ENCODE data around the gene NRP1. TPM values are rescaled to one million over a fixed set of nuclear protein-coding genes. Genes with fewer than 3 reads are reported as not detected.

The NRP1 gene
- total RNA-seq, 1 experiment from 2014 or later: 3.0 TPM

DNA sequence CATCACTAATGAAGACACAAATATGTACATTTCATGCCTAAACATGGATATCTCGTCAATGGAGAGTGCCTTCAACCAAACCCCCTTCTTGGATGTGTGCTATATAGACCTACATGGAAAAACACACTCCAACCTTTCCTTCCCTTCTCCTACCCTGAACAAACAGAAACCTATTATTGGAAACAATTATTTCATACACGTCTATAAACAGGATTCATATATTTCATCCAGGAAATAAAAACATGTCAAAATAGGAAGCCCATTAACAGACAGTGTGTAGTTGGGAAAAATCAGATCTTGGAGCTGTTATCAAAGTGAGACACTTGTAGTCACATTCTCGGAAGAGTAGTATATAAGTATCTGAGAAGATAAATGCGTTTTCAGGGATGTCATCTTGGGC, 81.1 kb downstream of the NRP1 start (continued):
- TF ChIP-seq, protein P1, sequence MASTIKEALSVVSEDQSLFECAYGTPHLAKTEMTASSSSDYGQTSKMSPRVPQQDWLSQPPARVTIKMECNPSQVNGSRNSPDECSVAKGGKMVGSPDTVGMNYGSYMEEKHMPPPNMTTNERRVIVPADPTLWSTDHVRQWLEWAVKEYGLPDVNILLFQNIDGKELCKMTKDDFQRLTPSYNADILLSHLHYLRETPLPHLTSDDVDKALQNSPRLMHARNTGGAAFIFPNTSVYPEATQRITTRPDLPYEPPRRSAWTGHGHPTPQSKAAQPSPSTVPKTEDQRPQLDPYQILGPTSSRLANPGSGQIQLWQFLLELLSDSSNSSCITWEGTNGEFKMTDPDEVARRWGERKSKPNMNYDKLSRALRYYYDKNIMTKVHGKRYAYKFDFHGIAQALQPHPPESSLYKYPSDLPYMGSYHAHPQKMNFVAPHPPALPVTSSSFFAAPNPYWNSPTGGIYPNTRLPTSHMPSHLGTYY (CRISPR knock-in tag; IDR thresholded peaks at IDR 0.05): no peak
- TF ChIP-seq, protein P2, sequence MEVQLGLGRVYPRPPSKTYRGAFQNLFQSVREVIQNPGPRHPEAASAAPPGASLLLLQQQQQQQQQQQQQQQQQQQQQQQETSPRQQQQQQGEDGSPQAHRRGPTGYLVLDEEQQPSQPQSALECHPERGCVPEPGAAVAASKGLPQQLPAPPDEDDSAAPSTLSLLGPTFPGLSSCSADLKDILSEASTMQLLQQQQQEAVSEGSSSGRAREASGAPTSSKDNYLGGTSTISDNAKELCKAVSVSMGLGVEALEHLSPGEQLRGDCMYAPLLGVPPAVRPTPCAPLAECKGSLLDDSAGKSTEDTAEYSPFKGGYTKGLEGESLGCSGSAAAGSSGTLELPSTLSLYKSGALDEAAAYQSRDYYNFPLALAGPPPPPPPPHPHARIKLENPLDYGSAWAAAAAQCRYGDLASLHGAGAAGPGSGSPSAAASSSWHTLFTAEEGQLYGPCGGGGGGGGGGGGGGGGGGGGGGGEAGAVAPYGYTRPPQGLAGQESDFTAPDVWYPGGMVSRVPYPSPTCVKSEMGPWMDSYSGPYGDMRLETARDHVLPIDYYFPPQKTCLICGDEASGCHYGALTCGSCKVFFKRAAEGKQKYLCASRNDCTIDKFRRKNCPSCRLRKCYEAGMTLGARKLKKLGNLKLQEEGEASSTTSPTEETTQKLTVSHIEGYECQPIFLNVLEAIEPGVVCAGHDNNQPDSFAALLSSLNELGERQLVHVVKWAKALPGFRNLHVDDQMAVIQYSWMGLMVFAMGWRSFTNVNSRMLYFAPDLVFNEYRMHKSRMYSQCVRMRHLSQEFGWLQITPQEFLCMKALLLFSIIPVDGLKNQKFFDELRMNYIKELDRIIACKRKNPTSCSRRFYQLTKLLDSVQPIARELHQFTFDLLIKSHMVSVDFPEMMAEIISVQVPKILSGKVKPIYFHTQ (CRISPR knock-in tag; IDR thresholded peaks at IDR 0.05): no peak
- TF ChIP-seq, protein P3, sequence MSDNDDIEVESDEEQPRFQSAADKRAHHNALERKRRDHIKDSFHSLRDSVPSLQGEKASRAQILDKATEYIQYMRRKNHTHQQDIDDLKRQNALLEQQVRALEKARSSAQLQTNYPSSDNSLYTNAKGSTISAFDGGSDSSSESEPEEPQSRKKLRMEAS (CRISPR knock-in tag; IDR thresholded peaks at IDR 0.05): no peak
- TF ChIP-seq IRF2 (CRISPR knock-in tag; IDR thresholded peaks at IDR 0.05; ENCODE audit: borderline replicate concordance, low read depth): no peak

DNA sequence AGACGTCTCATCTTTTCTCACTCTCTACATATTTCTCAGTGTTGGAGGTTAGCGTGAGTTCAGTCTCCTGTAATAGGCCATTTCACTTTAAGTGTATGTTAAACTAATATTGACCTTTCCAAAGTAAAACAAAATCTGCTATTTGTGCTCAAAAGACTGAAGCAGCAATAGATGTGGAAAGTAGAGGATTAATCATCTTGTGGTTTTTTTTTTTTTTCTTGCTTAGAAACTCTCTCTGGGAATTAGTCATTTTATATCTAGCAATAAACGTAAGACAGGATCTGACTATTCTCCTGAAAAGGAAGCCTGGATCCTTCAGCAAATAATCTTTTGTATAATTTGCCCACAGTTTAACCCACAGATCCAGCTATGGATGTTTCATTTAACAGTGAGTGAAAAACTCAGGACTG, 81.7 kb downstream of the NRP1 start:
- Mint-ChIP-seq H3K27me3 (ENCODE audit: low read depth) (no peaks in the 10 kb centered on the region), H3K4me1 (peaks cover 23% of the 10 kb centered on the region), H3K9me3 (peaks cover 11% of the 10 kb centered on the region), H3K27ac (no peak overlapping the region), H3K36me3 (no peaks in the 10 kb centered on the region), H3K4me3 (no peak overlapping the region)
- ATAC-seq (no peak), DNase-seq (ENCODE audit: low spot score) (no peak)
- ChIA-PET POLR2A (no interaction called here), CTCF (no interaction called here)
- TF ChIP-seq NR2C2 (CRISPR knock-in tag; IDR thresholded peaks at IDR 0.05) (no peak), TEAD1 (CRISPR knock-in tag; IDR thresholded peaks at IDR 0.05) (no peak), CREB1 (CRISPR knock-in tag; IDR thresholded peaks at IDR 0.05) (no peak), RELA (CRISPR knock-in tag; IDR thresholded peaks at IDR 0.05; ENCODE audit: borderline replicate concordance) (no peak), ZBTB21 (CRISPR knock-in tag; IDR thresholded peaks at IDR 0.05; ENCODE audit: borderline replicate concordance) (no peak), ZNF671 (CRISPR knock-in tag; IDR thresholded peaks at IDR 0.05) (no peak), PRRX2 (CRISPR knock-in tag; IDR thresholded peaks at IDR 0.05) (no peak)

DNA sequence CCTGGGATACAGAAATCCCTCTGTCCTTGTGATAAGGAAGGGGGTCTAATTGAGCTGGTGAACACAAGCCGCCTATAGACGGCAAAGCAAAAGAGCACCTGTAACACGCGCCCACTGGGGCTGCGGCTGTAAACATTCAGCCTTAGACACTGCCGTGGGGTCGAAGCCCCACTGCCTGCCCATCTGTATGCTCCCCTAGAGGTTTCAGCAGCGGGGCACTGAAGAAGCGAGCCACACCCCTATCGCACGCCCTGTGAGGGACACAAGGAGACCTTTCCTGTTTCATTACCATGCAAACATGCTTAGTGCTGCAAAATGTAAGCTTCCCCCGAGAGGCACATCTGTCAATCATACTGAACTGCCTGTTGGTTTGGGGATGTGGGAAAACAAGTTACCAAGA, 82.1 kb downstream of the NRP1 start:
- ATAC-seq (no peak), DNase-seq (ENCODE audit: low spot score) (no peak)
- peaks cover 11% of the 10 kb centered on the region for H3K9me3 Mint-ChIP-seq
- H3K4me3 Mint-ChIP-seq: no peak overlapping the region
- ChIA-PET CTCF (no interaction called here), POLR2A (no interaction called here)
- no peak overlapping the region for H3K27ac Mint-ChIP-seq
- H3K36me3 Mint-ChIP-seq: no peaks in the 10 kb centered on the region
- peaks cover 23% of the 10 kb centered on the region for H3K4me1 Mint-ChIP-seq
- H3K27me3 Mint-ChIP-seq (ENCODE audit: low read depth): no peaks in the 10 kb centered on the region
- TF ChIP-seq ZNF232 (CRISPR knock-in tag; IDR thresholded peaks at IDR 0.05) (no peak), MXD4 (CRISPR knock-in tag; IDR thresholded peaks at IDR 0.05; ENCODE audit: borderline replicate concordance) (no peak), ZNF396 (CRISPR knock-in tag; IDR thresholded peaks at IDR 0.05; ENCODE audit: borderline replicate concordance) (no peak), ZNF219 (CRISPR knock-in tag; IDR thresholded peaks at IDR 0.05; ENCODE audit: borderline replicate concordance) (no peak), ZNF317 (CRISPR knock-in tag; IDR thresholded peaks at IDR 0.05; ENCODE audit: borderline replicate concordance, low read depth) (no peak), ZNF423 (CRISPR knock-in tag; IDR thresholded peaks at IDR 0.05) (no peak), KAT7 (CRISPR knock-in tag; IDR thresholded peaks at IDR 0.05; ENCODE audit: borderline replicate concordance) (no peak), CREB1 (CRISPR knock-in tag; IDR thresholded peaks at IDR 0.05) (no peak), ZNF416 (CRISPR knock-in tag; IDR thresholded peaks at IDR 0.05) (no peak), ZNF263 (CRISPR knock-in tag; IDR thresholded peaks at IDR 0.05; ENCODE audit: low read depth) (no peak), ELF4 (CRISPR knock-in tag; IDR thresholded peaks at IDR 0.05; ENCODE audit: low read depth) (no peak), ESRRA (CRISPR knock-in tag; IDR thresholded peaks at IDR 0.05; ENCODE audit: borderline replicate concordance) (no peak)
- TF ChIP-seq, protein P4, sequence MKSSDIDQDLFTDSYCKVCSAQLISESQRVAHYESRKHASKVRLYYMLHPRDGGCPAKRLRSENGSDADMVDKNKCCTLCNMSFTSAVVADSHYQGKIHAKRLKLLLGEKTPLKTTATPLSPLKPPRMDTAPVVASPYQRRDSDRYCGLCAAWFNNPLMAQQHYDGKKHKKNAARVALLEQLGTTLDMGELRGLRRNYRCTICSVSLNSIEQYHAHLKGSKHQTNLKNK (CRISPR knock-in tag; IDR thresholded peaks at IDR 0.05): no peak
- TF ChIP-seq, protein P5, sequence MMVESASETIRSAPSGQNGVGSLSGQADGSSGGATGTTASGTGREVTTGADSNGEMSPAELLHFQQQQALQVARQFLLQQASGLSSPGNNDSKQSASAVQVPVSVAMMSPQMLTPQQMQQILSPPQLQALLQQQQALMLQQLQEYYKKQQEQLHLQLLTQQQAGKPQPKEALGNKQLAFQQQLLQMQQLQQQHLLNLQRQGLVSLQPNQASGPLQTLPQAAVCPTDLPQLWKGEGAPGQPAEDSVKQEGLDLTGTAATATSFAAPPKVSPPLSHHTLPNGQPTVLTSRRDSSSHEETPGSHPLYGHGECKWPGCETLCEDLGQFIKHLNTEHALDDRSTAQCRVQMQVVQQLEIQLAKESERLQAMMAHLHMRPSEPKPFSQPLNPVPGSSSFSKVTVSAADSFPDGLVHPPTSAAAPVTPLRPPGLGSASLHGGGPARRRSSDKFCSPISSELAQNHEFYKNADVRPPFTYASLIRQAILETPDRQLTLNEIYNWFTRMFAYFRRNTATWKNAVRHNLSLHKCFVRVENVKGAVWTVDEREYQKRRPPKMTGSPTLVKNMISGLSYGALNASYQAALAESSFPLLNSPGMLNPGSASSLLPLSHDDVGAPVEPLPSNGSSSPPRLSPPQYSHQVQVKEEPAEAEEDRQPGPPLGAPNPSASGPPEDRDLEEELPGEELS (CRISPR knock-in tag; IDR thresholded peaks at IDR 0.05): no peak
- TF ChIP-seq, protein P6, sequence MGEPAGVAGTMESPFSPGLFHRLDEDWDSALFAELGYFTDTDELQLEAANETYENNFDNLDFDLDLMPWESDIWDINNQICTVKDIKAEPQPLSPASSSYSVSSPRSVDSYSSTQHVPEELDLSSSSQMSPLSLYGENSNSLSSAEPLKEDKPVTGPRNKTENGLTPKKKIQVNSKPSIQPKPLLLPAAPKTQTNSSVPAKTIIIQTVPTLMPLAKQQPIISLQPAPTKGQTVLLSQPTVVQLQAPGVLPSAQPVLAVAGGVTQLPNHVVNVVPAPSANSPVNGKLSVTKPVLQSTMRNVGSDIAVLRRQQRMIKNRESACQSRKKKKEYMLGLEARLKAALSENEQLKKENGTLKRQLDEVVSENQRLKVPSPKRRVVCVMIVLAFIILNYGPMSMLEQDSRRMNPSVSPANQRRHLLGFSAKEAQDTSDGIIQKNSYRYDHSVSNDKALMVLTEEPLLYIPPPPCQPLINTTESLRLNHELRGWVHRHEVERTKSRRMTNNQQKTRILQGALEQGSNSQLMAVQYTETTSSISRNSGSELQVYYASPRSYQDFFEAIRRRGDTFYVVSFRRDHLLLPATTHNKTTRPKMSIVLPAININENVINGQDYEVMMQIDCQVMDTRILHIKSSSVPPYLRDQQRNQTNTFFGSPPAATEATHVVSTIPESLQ (CRISPR knock-in tag; IDR thresholded peaks at IDR 0.05): no peak
- TF ChIP-seq, protein P7, sequence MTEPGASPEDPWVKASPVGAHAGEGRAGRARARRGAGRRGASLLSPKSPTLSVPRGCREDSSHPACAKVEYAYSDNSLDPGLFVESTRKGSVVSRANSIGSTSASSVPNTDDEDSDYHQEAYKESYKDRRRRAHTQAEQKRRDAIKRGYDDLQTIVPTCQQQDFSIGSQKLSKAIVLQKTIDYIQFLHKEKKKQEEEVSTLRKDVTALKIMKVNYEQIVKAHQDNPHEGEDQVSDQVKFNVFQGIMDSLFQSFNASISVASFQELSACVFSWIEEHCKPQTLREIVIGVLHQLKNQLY (CRISPR knock-in tag; IDR thresholded peaks at IDR 0.05): no peak

Measured in WTC11 (cell line).